DMS79 treated with DMSO at 0.1 percent for 48 hours (cell line): ENCODE results near the gene PPP1R27.

Experiments
- DNase-seq: peaks from one replicate; lab custom pipeline; 2025; lab: John Stamatoyannopoulos, UW

The PPP1R27 gene

GRCh38 chr17:81821147-81821546 lies 13.7 kb downstream of the PPP1R27 start:
- DNase-seq = no peak

GRCh38 chr17:81819708-81820107 lies 15.1 kb downstream of the PPP1R27 start:
- DNase-seq = no peak

- DNase-seq = no peak
These were observed 17.1 kb downstream of the PPP1R27 start for GRCh38 chr17:81817758-81818147.

GRCh38 chr17:81815646-81815986 lies 19.2 kb downstream of the PPP1R27 start:
- DNase-seq = no peak

GRCh38 chr17:81814748-81815645 lies 19.9 kb downstream of the PPP1R27 start:
- DNase-seq = no peak

- no peak for DNase-seq
These were observed 20.8 kb downstream of the PPP1R27 start for GRCh38 chr17:81813861-81814683.

- DNase-seq = no peak
These were observed 21.5 kb downstream of the PPP1R27 start for GRCh38 chr17:81813371-81813684.

- DNase-seq = no peak
These were observed 22.1 kb downstream of the PPP1R27 start for GRCh38 chr17:81812571-81813370.

GRCh38 chr17:81811705-81812570 lies 22.9 kb downstream of the PPP1R27 start:
- no peak for DNase-seq

- no peak for DNase-seq
These were observed 23.8 kb downstream of the PPP1R27 start for GRCh38 chr17:81810892-81811704.

- no peak for DNase-seq
These were observed 24.4 kb downstream of the PPP1R27 start for GRCh38 chr17:81810476-81810875.

GRCh38 chr17:81809556-81809998 lies 25.3 kb downstream of the PPP1R27 start:
- no peak for DNase-seq

- DNase-seq = no peak
These were observed 25.9 kb downstream of the PPP1R27 start for GRCh38 chr17:81808778-81809555.

- no peak for DNase-seq
These were observed 27.0 kb downstream of the PPP1R27 start for GRCh38 chr17:81807839-81808238.

GRCh38 chr17:81807210-81807719 lies 27.6 kb downstream of the PPP1R27 start:
- no peak for DNase-seq

GRCh38 chr17:81806461-81807209 lies 28.2 kb downstream of the PPP1R27 start:
- no peak for DNase-seq

- no peak for DNase-seq
These were observed 29.0 kb downstream of the PPP1R27 start for GRCh38 chr17:81805707-81806460.
